Activated CD8-positive, alpha-beta memory T cell treated with anti-CD3 and anti-CD28 coated beads, Interleukin-2, amount 50 U/mL, for 24 hours (primary cell): Measurements from ENCODE around the gene NDUFS6.
"Not testable (repeated sequence)": the region's sequence is repeated elsewhere in the genome, so short reads cannot be mapped to it uniquely, and the experiment has no call there.

Source experiments
- DNase-seq: peaks from one replicate; pipeline ENCODE4 v3.0.0-alpha.2; 2020; ENCODE audit errors: extremely low read depth

The NDUFS6 gene

GRCh38 chr5:1797103-1797800, 4.0 kb upstream of the NDUFS6 start:
- DNase-seq, result no peak

- DNase-seq, result no peak
Measured at GRCh38 chr5:1797855-1798254, 3.4 kb upstream of the NDUFS6 start.

- not testable (repeated sequence) for DNase-seq
Measured at GRCh38 chr5:1798589-1798988, 2.6 kb upstream of the NDUFS6 start.

GRCh38 chr5:1799110-1799601, 2.1 kb upstream of the NDUFS6 start:
- no peak for DNase-seq

- DNase-seq, result peak; percentile 76
Measured at GRCh38 chr5:1799602-1800471, 1.4 kb upstream of the NDUFS6 start, which contains the start of gene MRPL36. MRPL36 (minus strand) TSS chr5:1799837; CDS start chr5:1798935, 902 bp downstream.

- DNase-seq, result no peak
Measured at GRCh38 chr5:1800472-1801221, 560 bp upstream of the NDUFS6 start.

GRCh38 chr5:1801967-1802295, 724 bp downstream of the NDUFS6 start:
- no peak for DNase-seq

- DNase-seq, result no peak
Measured at GRCh38 chr5:1803192-1803591, 2.0 kb downstream of the NDUFS6 start.

GRCh38 chr5:1804001-1804690, 2.9 kb downstream of the NDUFS6 start:
- DNase-seq, result no peak

GRCh38 chr5:1805326-1805725, 4.1 kb downstream of the NDUFS6 start:
- no peak for DNase-seq

- DNase-seq, result no peak
Measured at GRCh38 chr5:1805736-1806135, 4.5 kb downstream of the NDUFS6 start.

GRCh38 chr5:1806199-1806598, 5.0 kb downstream of the NDUFS6 start:
- no peak for DNase-seq

GRCh38 chr5:1806974-1807373, 5.8 kb downstream of the NDUFS6 start:
- no peak for DNase-seq

- no peak for DNase-seq
Measured at GRCh38 chr5:1807451-1808185, 6.4 kb downstream of the NDUFS6 start.

- no peak for DNase-seq
Measured at GRCh38 chr5:1808439-1808838, 7.2 kb downstream of the NDUFS6 start.

- no peak for DNase-seq
Measured at GRCh38 chr5:1809416-1810035, 8.3 kb downstream of the NDUFS6 start.

GRCh38 chr5:1810581-1811101, 9.4 kb downstream of the NDUFS6 start:
- no peak for DNase-seq

- DNase-seq, result no peak
Measured at GRCh38 chr5:1814183-1815020, 13.2 kb downstream of the NDUFS6 start.

- no peak for DNase-seq
Measured at GRCh38 chr5:1815071-1815786, 14.0 kb downstream of the NDUFS6 start.
